ENCODE results near the gene ZDHHC20.

ZDHHC20 gene

DNA sequence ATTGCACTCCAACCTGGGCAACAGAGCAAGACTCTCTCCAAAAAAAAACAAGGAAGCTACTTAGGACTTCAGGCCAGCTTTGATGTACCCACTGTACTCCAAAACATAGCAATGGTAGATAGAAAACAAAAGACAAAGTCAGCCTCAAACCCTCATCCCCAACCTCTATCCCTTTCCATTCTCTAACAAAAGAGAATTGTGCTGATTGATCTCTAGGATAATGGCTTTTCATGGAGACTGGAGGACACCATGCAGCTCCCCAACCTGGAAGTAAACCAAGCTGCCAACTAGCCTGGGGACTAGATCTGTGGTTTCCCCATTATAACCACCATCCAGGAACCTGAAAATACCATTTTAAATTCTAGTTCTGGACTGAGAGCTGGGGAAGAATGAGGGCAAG is 4.3 kb upstream of the ZDHHC20 start:
- no peaks in the 10 kb centered on the region for H3F3A ChIP-seq (ENCODE audit: control insufficient read depth, insufficient read depth)
- no peaks in the 10 kb centered on the region for H4K20me1 ChIP-seq (ENCODE audit: control insufficient read depth, insufficient read depth, low read depth, low read length)
- H3K27ac ChIP-seq (ENCODE audit: low read depth, low read length): no peak overlapping the region
- no peaks in the 10 kb centered on the region for H3K9me3 ChIP-seq (ENCODE audit: control insufficient read depth, insufficient read depth, low read length)
- no peak overlapping the region for H3K4me3 ChIP-seq (ENCODE audit: low read length)
- peaks cover 5% of the 10 kb centered on the region for H3K4me1 ChIP-seq (ENCODE audit: control insufficient read depth, low read length)
- TF ChIP-seq, protein P1, sequence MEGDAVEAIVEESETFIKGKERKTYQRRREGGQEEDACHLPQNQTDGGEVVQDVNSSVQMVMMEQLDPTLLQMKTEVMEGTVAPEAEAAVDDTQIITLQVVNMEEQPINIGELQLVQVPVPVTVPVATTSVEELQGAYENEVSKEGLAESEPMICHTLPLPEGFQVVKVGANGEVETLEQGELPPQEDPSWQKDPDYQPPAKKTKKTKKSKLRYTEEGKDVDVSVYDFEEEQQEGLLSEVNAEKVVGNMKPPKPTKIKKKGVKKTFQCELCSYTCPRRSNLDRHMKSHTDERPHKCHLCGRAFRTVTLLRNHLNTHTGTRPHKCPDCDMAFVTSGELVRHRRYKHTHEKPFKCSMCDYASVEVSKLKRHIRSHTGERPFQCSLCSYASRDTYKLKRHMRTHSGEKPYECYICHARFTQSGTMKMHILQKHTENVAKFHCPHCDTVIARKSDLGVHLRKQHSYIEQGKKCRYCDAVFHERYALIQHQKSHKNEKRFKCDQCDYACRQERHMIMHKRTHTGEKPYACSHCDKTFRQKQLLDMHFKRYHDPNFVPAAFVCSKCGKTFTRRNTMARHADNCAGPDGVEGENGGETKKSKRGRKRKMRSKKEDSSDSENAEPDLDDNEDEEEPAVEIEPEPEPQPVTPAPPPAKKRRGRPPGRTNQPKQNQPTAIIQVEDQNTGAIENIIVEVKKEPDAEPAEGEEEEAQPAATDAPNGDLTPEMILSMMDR (IDR thresholded peaks at IDR 0.05; ENCODE audit: low read depth, low read length, poor library complexity, severe bottlenecking): no peak
- TF ChIP-seq EZH2phosphoT487 (IDR thresholded peaks at IDR 0.05; ENCODE audit: borderline replicate concordance, low read length): no peak
- H3K9me2 ChIP-seq (replicated peaks; ENCODE audit: control insufficient read depth, low read length): no peaks in the 10 kb centered on the region
- no peak overlapping the region for H3K4me2 ChIP-seq (ENCODE audit: low read length)
- no peaks in the 10 kb centered on the region for H3K27me3 ChIP-seq (ENCODE audit: control insufficient read depth, low read length)
- H3K79me2 ChIP-seq (ENCODE audit: control insufficient read depth, low read length): peaks cover 6% of the 10 kb centered on the region
- peaks cover 3% of the 10 kb centered on the region; the same call in 1 of the 2 replicates for H3K36me3 ChIP-seq (ENCODE audit: control insufficient read depth, low read length)

DNA sequence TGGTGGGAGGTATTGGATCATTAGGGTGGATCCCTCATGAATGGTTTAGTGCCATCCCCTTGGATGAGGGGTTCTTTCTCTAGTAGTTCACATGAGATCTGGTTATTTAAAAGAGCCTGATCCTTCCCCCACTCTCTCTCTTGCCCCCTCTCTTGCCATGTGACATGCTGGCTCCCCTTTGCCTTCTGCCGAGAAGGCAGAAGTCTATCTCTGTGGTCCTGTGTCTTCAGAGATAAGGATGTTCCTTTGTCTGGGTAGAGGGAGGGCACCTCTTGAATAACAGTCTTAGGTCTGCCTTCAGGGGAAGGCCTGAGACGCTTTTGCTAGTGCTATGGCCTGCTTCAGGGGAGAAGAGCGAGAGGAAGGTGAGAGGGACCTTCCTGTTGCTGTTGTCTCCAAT is 2.0 kb upstream of the ZDHHC20 start:
- Histone ChIP-seq H3K9me3 (ENCODE audit: control insufficient read depth, insufficient read depth, low read length) (no peaks in the 10 kb centered on the region), H3F3A (ENCODE audit: control insufficient read depth, insufficient read depth) (no peaks in the 10 kb centered on the region), H3K79me2 (ENCODE audit: control insufficient read depth, low read length) (peaks cover 29% of the 10 kb centered on the region), H3K4me2 (ENCODE audit: low read length) (no peak overlapping the region), H3K27ac (ENCODE audit: low read depth, low read length) (no peak overlapping the region), H3K27me3 (ENCODE audit: control insufficient read depth, low read length) (no peaks in the 10 kb centered on the region), H3K4me1 (ENCODE audit: control insufficient read depth, low read length) (peaks cover 20% of the 10 kb centered on the region), H3K36me3 (ENCODE audit: control insufficient read depth, low read length) (peaks cover 9% of the 10 kb centered on the region; the same call in 1 of the 2 replicates), H3K4me3 (ENCODE audit: low read length) (no peak overlapping the region), H3K9me2 (replicated peaks; ENCODE audit: control insufficient read depth, low read length) (no peaks in the 10 kb centered on the region), H4K20me1 (ENCODE audit: control insufficient read depth, insufficient read depth, low read depth, low read length) (peaks cover 7% of the 10 kb centered on the region; the same call in 1 of the 2 replicates)
- no peak for TF ChIP-seq EZH2phosphoT487 (IDR thresholded peaks at IDR 0.05; ENCODE audit: borderline replicate concordance, low read length)
- TF ChIP-seq, protein P1 (IDR thresholded peaks at IDR 0.05; ENCODE audit: low read depth, low read length, poor library complexity, severe bottlenecking): no peak

DNA sequence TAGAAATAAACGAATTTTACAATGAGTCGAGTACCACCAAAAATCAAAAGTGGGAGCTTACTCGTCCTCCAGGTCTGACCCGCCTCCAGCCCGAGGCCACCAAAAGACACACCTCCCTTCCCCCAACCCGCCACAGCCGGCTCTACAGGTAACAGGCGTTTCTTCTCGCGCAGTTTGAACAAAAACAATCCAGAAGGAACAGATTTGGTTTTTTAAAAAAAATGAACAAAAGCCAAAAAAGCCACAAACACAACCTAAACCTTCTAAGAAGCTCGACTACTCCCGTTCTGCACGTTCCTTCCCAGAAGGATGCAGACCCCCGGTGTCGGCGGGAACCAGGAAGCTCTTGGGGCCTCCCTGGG is 671 bp downstream of the ZDHHC20 start:
- H3K79me2 ChIP-seq (ENCODE audit: control insufficient read depth, low read length): peaks cover 56% of the 10 kb centered on the region
- peak overlapping the region; percentile 92 for H3K4me3 ChIP-seq (ENCODE audit: low read length)
- no peaks in the 10 kb centered on the region for H3F3A ChIP-seq (ENCODE audit: control insufficient read depth, insufficient read depth)
- H3K27me3 ChIP-seq (ENCODE audit: control insufficient read depth, low read length): no peaks in the 10 kb centered on the region
- peaks cover 7% of the 10 kb centered on the region; the same call in 1 of the 2 replicates for H4K20me1 ChIP-seq (ENCODE audit: control insufficient read depth, insufficient read depth, low read depth, low read length)
- H3K4me1 ChIP-seq (ENCODE audit: control insufficient read depth, low read length): peaks cover 20% of the 10 kb centered on the region
- no peak for TF ChIP-seq EZH2phosphoT487 (IDR thresholded peaks at IDR 0.05; ENCODE audit: borderline replicate concordance, low read length)
- TF ChIP-seq, protein P1 (IDR thresholded peaks at IDR 0.05; ENCODE audit: low read depth, low read length, poor library complexity, severe bottlenecking): no peak
- peaks cover 4% of the 10 kb centered on the region for H3K9me3 ChIP-seq (ENCODE audit: control insufficient read depth, insufficient read depth, low read length)
- H3K4me2 ChIP-seq (ENCODE audit: low read length): peak overlapping the region; percentile 71
- no peaks in the 10 kb centered on the region for H3K9me2 ChIP-seq (replicated peaks; ENCODE audit: control insufficient read depth, low read length)
- peaks cover 12% of the 10 kb centered on the region; the same call in 1 of the 2 replicates for H3K36me3 ChIP-seq (ENCODE audit: control insufficient read depth, low read length)
- H3K27ac ChIP-seq (ENCODE audit: low read depth, low read length): peak overlapping the region; percentile 72

Measured in DOHH2 (cell line).